H1 (cell line): ENCODE results near the gene CDH18. TPM values are rescaled to one million over a fixed set of nuclear protein-coding genes. Genes with fewer than 3 reads are reported as not detected.

Source experiments
- CTCF ChIA-PET: fragments of 300-600 bp; sonication (Branson Sonifier 250); formaldehyde crosslinking; loops from one replicate; lab custom pipeline; 2021; ENCODE audit not compliant: partially characterized antibody; lab: Charles Lee
- POLR2A ChIA-PET: fragments of 300-600 bp; sonication (Branson Sonifier 250); formaldehyde crosslinking; loops from one replicate; lab custom pipeline; 2021; ENCODE audit warnings: inconsistent platforms; ENCODE audit not compliant: partially characterized antibody; lab: Charles Lee
- DNase-seq, 2 experiments: peaks; one replicate each; pipeline versions ENCODE4 v3.0.0 to v3.0.0-alpha.2; 2010 to 2022; ENCODE audit warnings: low spot score in 2 of 2, low read depth in 1 of 2, mixed read lengths in 1 of 2
- FAIRE-seq: peaks from 2 replicates; lab custom pipeline; 2011; peaks lifted over from hg19 to GRCh38; lab: Jason Lieb, UNC
- H2AFZ ChIP-seq: 2 replicates; pipeline ENCODE4 v1.8.1; 2012; ENCODE audit warnings: low read length, inconsistent platforms
- H2AK5ac ChIP-seq: 2 replicates; pipeline ENCODE4 v1.6.1; 2013; ENCODE audit warnings: low read depth, low read length
- H2BK120ac ChIP-seq: replicated peaks from 2 replicates; pipeline ENCODE3; 2013; ENCODE audit warnings: low read depth, low read length, inconsistent platforms
- H2BK12ac ChIP-seq: 2 replicates; pipeline ENCODE4 v1.6.1; 2013; ENCODE audit warnings: low read depth, low read length
- H2BK15ac ChIP-seq: 2 replicates; pipeline ENCODE4 v1.6.1; 2013; ENCODE audit warnings: low read length
- H2BK20ac ChIP-seq: 2 replicates; pipeline ENCODE4 v1.6.1; 2013; ENCODE audit warnings: low read length
- H2BK5ac ChIP-seq: 2 replicates; pipeline ENCODE4 v1.6.1; 2013; ENCODE audit warnings: low read depth, low read length
- H3K14ac ChIP-seq: 2 replicates; pipeline ENCODE4 v1.6.1; 2013; ENCODE audit warnings: inconsistent platforms; ENCODE audit not compliant: insufficient read length
- H3K18ac ChIP-seq: 2 replicates; pipeline ENCODE4 v1.6.1; 2013; ENCODE audit warnings: low read length; ENCODE audit errors: extremely low read depth
- H3K23ac ChIP-seq: 2 replicates; pipeline ENCODE4 v1.6.1; 2013; ENCODE audit warnings: inconsistent platforms; ENCODE audit not compliant: insufficient read length
- H3K23me2 ChIP-seq: 2 replicates; pipeline ENCODE4 v1.6.1; 2013; ENCODE audit warnings: low read depth, low read length
- H3K27ac ChIP-seq: 2 replicates; pipeline ENCODE4 v1.6.1; 2011; ENCODE audit warnings: low read depth, low read length, inconsistent platforms
- H3K27me3 ChIP-seq, 4 experiments: replicated peaks in 1 of 4; 1 replicate in 1 of 4; 2 replicates in 3 of 4; pipeline versions ENCODE4 v1.6.1 to v1.8.1; 2011 to 2013; ENCODE audit warnings: low read length in 3 of 4, mild to moderate bottlenecking in 3 of 4, inconsistent platforms in 2 of 4, mixed read lengths in 2 of 4, moderate library complexity in 1 of 4; ENCODE audit not compliant: control insufficient read depth in 3 of 4, insufficient read depth in 3 of 4; ENCODE audit errors: extremely low read depth in 1 of 4
- H3K36me3 ChIP-seq, 4 experiments: 2 replicates each; pipeline versions ENCODE4 v1.6.1 to v1.8.1; 2011 to 2013; ENCODE audit warnings: mild to moderate bottlenecking in 4 of 4, low read length in 3 of 4, moderate library complexity in 2 of 4, control low read depth in 1 of 4, inconsistent platforms in 1 of 4; ENCODE audit not compliant: insufficient read depth in 4 of 4, control insufficient read depth in 2 of 4
- H3K4ac ChIP-seq: replicated peaks from 2 replicates; pipeline ENCODE3; 2013; ENCODE audit warnings: low read length, low read depth, mixed read lengths, inconsistent platforms; ENCODE audit not compliant: insufficient read length
- H3K4me1 ChIP-seq, 4 experiments: replicated peaks in 1 of 4; 1 replicate in 1 of 4; 2 replicates in 3 of 4; pipeline versions ENCODE4 v1.6.1 to v1.8.1; 2011 to 2013; ENCODE audit warnings: low read length in 3 of 4, inconsistent platforms in 2 of 4, mixed read lengths in 1 of 4; ENCODE audit not compliant: insufficient read depth in 4 of 4, control insufficient read depth in 3 of 4
- H3K4me2 ChIP-seq, 2 experiments: 2 replicates each; pipeline versions ENCODE4 v1.6.1 to v1.8.1; 2011 to 2013; ENCODE audit warnings: low read depth in 2 of 2, low read length in 2 of 2, control low read depth in 1 of 2, inconsistent platforms in 1 of 2, mild to moderate bottlenecking in 1 of 2; ENCODE audit not compliant: insufficient read depth in 1 of 2
- H3K4me3 ChIP-seq, 4 experiments: fragments of 200-600, 300-600 bp in 1 of 4; sonication (generic), shearing (Covaris generic), sonication (Bioruptor Twin) in 1 of 4; 2 replicates each; pipeline versions ENCODE4 v1.5.1 to v1.8.1; 2011 to 2016; ENCODE audit warnings: low read length in 4 of 4, low read depth in 3 of 4, control low read depth in 2 of 4, inconsistent platforms in 2 of 4, mild to moderate bottlenecking in 2 of 4, mixed read lengths in 1 of 4, moderate library complexity in 1 of 4; ENCODE audit not compliant: insufficient read depth in 2 of 4; ENCODE audit errors: extremely low read depth in 1 of 4
- H3K56ac ChIP-seq: replicated peaks from 2 replicates; pipeline ENCODE3; 2013; ENCODE audit warnings: low read depth, mild to moderate bottlenecking, mixed read lengths, low read length, inconsistent platforms; ENCODE audit not compliant: insufficient read length
- H3K79me1 ChIP-seq: 2 replicates; pipeline ENCODE4 v1.6.1; 2013; ENCODE audit warnings: low read depth, low read length, control low read depth
- H3K79me2 ChIP-seq, 2 experiments: 2 replicates each; pipeline versions ENCODE4 v1.6.1 to v1.8.1; 2012 to 2013; ENCODE audit warnings: low read length in 2 of 2, mild to moderate bottlenecking in 2 of 2, inconsistent platforms in 1 of 2; ENCODE audit not compliant: insufficient read depth in 2 of 2, control insufficient read depth in 1 of 2
- H3K9ac ChIP-seq, 4 experiments: replicated peaks in 1 of 4; 1 replicate in 1 of 4; 2 replicates in 3 of 4; pipeline versions ENCODE4 v1.6.1 to v1.8.1; 2011 to 2013; ENCODE audit warnings: low read depth in 3 of 4, low read length in 3 of 4, control low read depth in 2 of 4, mild to moderate bottlenecking in 2 of 4, moderate library complexity in 2 of 4, inconsistent platforms in 1 of 4; ENCODE audit errors: extremely low read depth in 1 of 4
- H3K9me3 ChIP-seq, 2 experiments: 2 replicates each; pipeline versions ENCODE4 v1.6.1 to v1.8.1; 2012 to 2013; ENCODE audit warnings: mild to moderate bottlenecking in 2 of 2, moderate library complexity in 2 of 2, control low read depth in 1 of 2, inconsistent platforms in 1 of 2, low read depth in 1 of 2, low read length in 1 of 2, mixed read lengths in 1 of 2; ENCODE audit not compliant: insufficient read depth in 2 of 2
- H4K20me1 ChIP-seq, 2 experiments: replicated peaks in 1 of 2; 2 replicates each; pipeline versions ENCODE3 to v1.8.1; 2011 to 2013; ENCODE audit warnings: inconsistent platforms in 2 of 2, low read length in 2 of 2, mild to moderate bottlenecking in 1 of 2; ENCODE audit not compliant: insufficient read depth in 2 of 2, control insufficient read depth in 1 of 2
- H4K5ac ChIP-seq: 2 replicates; pipeline ENCODE4 v1.6.1; 2013; ENCODE audit warnings: low read length, low read depth, mixed read lengths, inconsistent platforms; ENCODE audit not compliant: insufficient read length
- H4K8ac ChIP-seq: 2 replicates; pipeline ENCODE4 v1.8.0; 2013; ENCODE audit warnings: mild to moderate bottlenecking, moderate library complexity, low read length, inconsistent platforms; ENCODE audit not compliant: insufficient read depth; ENCODE audit errors: extremely low read depth
- H4K91ac ChIP-seq: replicated peaks from 2 replicates; pipeline ENCODE3; 2013; ENCODE audit warnings: low read length, mixed read lengths, inconsistent platforms; ENCODE audit not compliant: insufficient read length
- CEBPB ChIP-seq: IDR thresholded peaks from 2 replicates; pipeline ENCODE4 v1.6.1; 2012; ENCODE audit warnings: low read depth, low read length
- WGBS, 2 experiments: shearing (Covaris generic) in 1 of 2; methylation state at CpG; one replicate each; pipeline versions ENCODE4 v1.1.6 to v1.1.7; 2013 to 2015; ENCODE audit warnings: low lambda C conversion rate in 2 of 2, mixed read lengths in 2 of 2, inconsistent platforms in 1 of 2, low coverage in 1 of 2, missing lambda C conversion rate in 1 of 2; ENCODE audit not compliant: insufficient replicate concordance in 2 of 2, insufficient coverage in 1 of 2, insufficient read length in 1 of 2; ENCODE audit errors: extremely low coverage in 1 of 2, missing lambda C conversion rate in 1 of 2; 5-methylcytosine and 5-hydroxymethylcytosine counted together
- polyA plus RNA-seq, 7 experiments: library from polyadenylated mRNA; depleted of rRNA in 3 of 7; stranded (reverse) in 5 of 7; unstranded in 2 of 7; fragments of >200 nt in 5 of 7; fragments of 200-250 nt in 2 of 7; gene quantifications; 1 replicate in 5 of 7; 2 replicates in 1 of 7; 4 replicates in 1 of 7; pipeline versions ENCODE4 v1.2.1 to v1.2.3, GENCODE V29; 2011 to 2013; ENCODE audit warnings: missing spikeins in 2 of 7, mixed read lengths in 2 of 7
- total RNA-seq: library from RNA; stranded (reverse); fragmentation: NEBNext Ultra II Directional; extraction: Animal tissue kit (Norgen Biotek cat#: 25700); gene quantifications from 2 replicates; pipeline ENCODE4 v1.2.1, GENCODE V29; 2021
- TF ChIP-seq, protein P1 (sequence below): IDR thresholded peaks from 2 replicates; pipeline ENCODE4 v1.6.1; 2011; ENCODE audit warnings: low read depth, mild to moderate bottlenecking, low read length; ENCODE audit not compliant: insufficient read depth

Gene CDH18
- total and polyA plus RNA-seq, 2 of the 8 experiments (the other 6 are each of a cell fraction or from before 2014, with no cell fraction given) = 0.30 to 0.32 TPM

DNA sequence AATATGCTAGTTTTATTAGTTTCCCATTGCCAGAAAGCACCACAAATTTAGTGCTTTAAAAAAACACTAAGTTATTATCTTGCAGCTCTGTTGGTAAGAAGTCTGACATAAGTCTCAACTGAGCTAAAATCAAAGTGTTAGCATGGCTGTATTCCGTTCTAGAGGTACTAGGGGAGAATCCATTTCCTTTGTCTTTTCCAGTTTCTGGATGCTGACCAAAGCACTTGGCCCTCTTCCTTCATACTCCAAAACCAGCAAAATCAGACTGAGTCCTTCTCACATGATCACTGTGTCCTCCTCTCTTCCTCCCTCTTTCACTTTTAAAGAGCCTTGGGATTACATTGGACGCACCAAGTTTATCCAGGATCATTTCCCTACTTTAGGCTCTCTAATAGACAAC lies 9.5 kb downstream of the CDH18 start:
- Histone ChIP-seq H3K9ac (no peak overlapping the region), H3K79me1 (no peaks in the 10 kb centered on the region), H3K27ac (no peak overlapping the region), H3K27me3 (no peaks in the 10 kb centered on the region), H3K23me2 (no peaks in the 10 kb centered on the region; the same call in 1 of the 2 replicates), H2AFZ (no peak overlapping the region), H4K5ac (no peak overlapping the region), H3K18ac (no peak overlapping the region), H3K4me1 (no peaks in the 10 kb centered on the region), H2BK12ac (no peak overlapping the region), H2BK120ac (no peak overlapping the region), H3K4me2 (no peak overlapping the region), H4K8ac (no peak overlapping the region), H3K4ac (no peak overlapping the region), H3K4me3 (no peak overlapping the region), H3K23ac (no peak overlapping the region), H2AK5ac (no peak overlapping the region), H4K91ac (no peak overlapping the region), H2BK20ac (no peak overlapping the region), H3K9me3 (no peaks in the 10 kb centered on the region), H2BK5ac (no peak overlapping the region), H3K36me3 (no peaks in the 10 kb centered on the region), H3K14ac (no peak overlapping the region), H4K20me1 (no peaks in the 10 kb centered on the region), H3K79me2 (no peaks in the 10 kb centered on the region), H2BK15ac (no peak overlapping the region), H3K56ac (no peak overlapping the region)
- CTCF ChIA-PET = no interaction called here
- 90% methylated on average over 2 of the region's 2 CpGs; no CpG with 5 or more reads in 1 of the 2 experiments for WGBS, 2 experiments
- DNase-seq = no peak
- POLR2A ChIA-PET = no interaction called here
- no peak for FAIRE-seq
- TF ChIP-seq, protein P1, sequence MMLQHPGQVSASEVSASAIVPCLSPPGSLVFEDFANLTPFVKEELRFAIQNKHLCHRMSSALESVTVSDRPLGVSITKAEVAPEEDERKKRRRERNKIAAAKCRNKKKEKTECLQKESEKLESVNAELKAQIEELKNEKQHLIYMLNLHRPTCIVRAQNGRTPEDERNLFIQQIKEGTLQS = no peak
- TF ChIP-seq CEBPB = no peak
